AG09319 (cell line): ENCODE measurements around the gene MTA1.
A peak's percentile ranks its signal among the peaks of the same experiment; 100 is the strongest.

ENCODE experiments used
- DNase-seq: peaks from one replicate; pipeline ENCODE4 v3.0.0-alpha.2; 2010; ENCODE audit warnings: low read depth; ENCODE audit errors: extremely low read depth
- TF ChIP-seq, protein P1 (sequence below): IDR thresholded peaks from 2 replicates; pipeline ENCODE4 v1.5.1; 2011; ENCODE audit warnings: low read depth, mild to moderate bottlenecking, inconsistent platforms, low read length, moderate library complexity

The MTA1 gene

GRCh38 chr14:105448706-105449111 lies 29.1 kb downstream of the MTA1 start:
- TF ChIP-seq, protein P1, sequence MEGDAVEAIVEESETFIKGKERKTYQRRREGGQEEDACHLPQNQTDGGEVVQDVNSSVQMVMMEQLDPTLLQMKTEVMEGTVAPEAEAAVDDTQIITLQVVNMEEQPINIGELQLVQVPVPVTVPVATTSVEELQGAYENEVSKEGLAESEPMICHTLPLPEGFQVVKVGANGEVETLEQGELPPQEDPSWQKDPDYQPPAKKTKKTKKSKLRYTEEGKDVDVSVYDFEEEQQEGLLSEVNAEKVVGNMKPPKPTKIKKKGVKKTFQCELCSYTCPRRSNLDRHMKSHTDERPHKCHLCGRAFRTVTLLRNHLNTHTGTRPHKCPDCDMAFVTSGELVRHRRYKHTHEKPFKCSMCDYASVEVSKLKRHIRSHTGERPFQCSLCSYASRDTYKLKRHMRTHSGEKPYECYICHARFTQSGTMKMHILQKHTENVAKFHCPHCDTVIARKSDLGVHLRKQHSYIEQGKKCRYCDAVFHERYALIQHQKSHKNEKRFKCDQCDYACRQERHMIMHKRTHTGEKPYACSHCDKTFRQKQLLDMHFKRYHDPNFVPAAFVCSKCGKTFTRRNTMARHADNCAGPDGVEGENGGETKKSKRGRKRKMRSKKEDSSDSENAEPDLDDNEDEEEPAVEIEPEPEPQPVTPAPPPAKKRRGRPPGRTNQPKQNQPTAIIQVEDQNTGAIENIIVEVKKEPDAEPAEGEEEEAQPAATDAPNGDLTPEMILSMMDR, result peak; percentile 86

GRCh38 chr14:105449276-105450122 lies 29.9 kb downstream of the MTA1 start:
- TF ChIP-seq, protein P1, result no peak
- DNase-seq, result no peak

More at GRCh38 chr14:105448706-105449111, 29.1 kb downstream of the MTA1 start:
- no peak for DNase-seq

- DNase-seq, result no peak
- TF ChIP-seq, protein P1, result no peak
These were observed 30.5 kb downstream of the MTA1 start for GRCh38 chr14:105450123-105450505.

DNA sequence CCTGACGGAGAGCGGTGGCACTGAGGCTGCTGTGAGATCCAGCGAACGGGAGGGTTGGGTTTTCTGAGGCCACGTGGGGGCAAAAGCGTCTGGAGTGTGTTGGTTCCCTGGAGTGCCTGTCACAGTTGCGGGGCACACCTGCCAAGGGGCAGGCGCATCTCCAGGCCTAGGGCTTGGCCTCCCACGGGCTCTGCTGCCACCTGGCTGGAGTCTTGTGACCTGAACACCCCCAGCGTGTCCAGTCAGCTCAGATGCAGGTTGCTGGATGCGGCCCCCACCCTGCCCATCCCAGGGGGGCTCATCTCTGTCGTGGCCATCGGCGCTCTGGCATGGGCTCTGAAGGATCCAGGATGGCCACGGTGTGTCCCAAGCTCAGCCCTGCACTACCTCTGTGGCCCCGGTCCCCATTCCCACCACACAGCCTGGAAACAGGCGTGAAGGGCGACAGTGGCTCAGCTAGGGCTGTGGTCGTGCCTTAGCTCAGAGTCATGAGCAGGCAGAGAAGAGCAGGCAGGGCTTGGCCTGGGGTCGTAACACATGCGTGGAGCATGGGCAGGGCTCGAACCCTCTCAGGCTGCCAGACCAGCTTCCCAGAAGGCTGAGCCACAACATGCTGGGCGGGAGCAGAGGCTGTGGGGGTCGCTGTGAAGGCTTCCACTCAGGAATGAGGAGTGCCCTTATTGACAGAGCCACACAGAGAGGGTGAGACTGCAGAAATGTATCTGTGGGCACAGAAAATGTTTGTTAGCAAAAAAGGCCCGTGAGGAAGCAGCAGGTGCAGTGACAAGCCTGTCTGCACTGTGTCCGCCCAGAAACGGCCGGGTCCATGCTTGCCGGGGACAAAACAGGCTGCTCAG lies 31.5 kb downstream of the MTA1 start:
- TF ChIP-seq, protein P1, result no peak
- no peak for DNase-seq

- TF ChIP-seq, protein P1, result no peak
- DNase-seq, result no peak
These were observed 33.3 kb downstream of the MTA1 start for GRCh38 chr14:105452963-105453362.

- TF ChIP-seq, protein P1, result no peak
- DNase-seq, result no peak
These were observed 34.2 kb downstream of the MTA1 start for GRCh38 chr14:105453847-105454246.
